ENCODE measurements around the gene CPS1. TPM values are rescaled to one million over a fixed set of nuclear protein-coding genes. Genes with fewer than 3 reads are reported as not detected.

Gene CPS1
- total RNA-seq, 1 donor from 2014 or later, result 4.4 TPM

- no peak for TF ChIP-seq CTCF (IDR thresholded peaks at IDR 0.05; ENCODE audit: unreplicated experiment)
- H3K27ac Mint-ChIP-seq, result no peak overlapping the region
- no peaks in the 10 kb centered on the region for H3K9me3 Mint-ChIP-seq
- no peak overlapping the region for H3K4me3 Mint-ChIP-seq
- no peak for DNase-seq (ENCODE audit: low spot score in 2 of 2, unreplicated experiment in 2 of 2)
- peaks cover 19% of the 10 kb centered on the region for H3K4me1 Mint-ChIP-seq
- H3K36me3 Mint-ChIP-seq, result no peaks in the 10 kb centered on the region
- peaks cover 3% of the 10 kb centered on the region for H3K27me3 Mint-ChIP-seq (ENCODE audit: low read depth)
These were observed 844 bp upstream of the CPS1 start for GRCh38 chr2:210555555-210555954.

GRCh38 chr2:210557721-210558120 lies 1.3 kb downstream of the CPS1 start:
- no peak for TF ChIP-seq CTCF (IDR thresholded peaks at IDR 0.05; ENCODE audit: unreplicated experiment)
- Mint-ChIP-seq H3K9me3 (no peaks in the 10 kb centered on the region), H3K36me3 (no peaks in the 10 kb centered on the region), H3K27ac (no peak overlapping the region), H3K4me3 (no peak overlapping the region), H3K27me3 (ENCODE audit: low read depth) (peaks cover 3% of the 10 kb centered on the region), H3K4me1 (peaks cover 15% of the 10 kb centered on the region)
- DNase-seq (ENCODE audit: low spot score in 2 of 2, unreplicated experiment in 2 of 2), result no peak

- Mint-ChIP-seq H3K27ac (no peak overlapping the region), H3K27me3 (ENCODE audit: low read depth) (peaks cover 3% of the 10 kb centered on the region), H3K4me3 (no peak overlapping the region), H3K36me3 (no peaks in the 10 kb centered on the region), H3K9me3 (no peaks in the 10 kb centered on the region), H3K4me1 (peaks cover 17% of the 10 kb centered on the region)
- TF ChIP-seq CTCF (IDR thresholded peaks at IDR 0.05; ENCODE audit: unreplicated experiment), result no peak
- DNase-seq (ENCODE audit: low spot score in 2 of 2, unreplicated experiment in 2 of 2), result no peak
These were observed 2.3 kb downstream of the CPS1 start for GRCh38 chr2:210558708-210559107.

- Mint-ChIP-seq H3K36me3 (no peaks in the 10 kb centered on the region), H3K27ac (no peak overlapping the region)
These were observed 2.8 kb downstream of the CPS1 start for GRCh38 chr2:210559182-210559581.

GRCh38 chr2:210561475-210561874 lies 5.1 kb downstream of the CPS1 start:
- H3K4me3 Mint-ChIP-seq, result no peak overlapping the region
- TF ChIP-seq CTCF (IDR thresholded peaks at IDR 0.05; ENCODE audit: unreplicated experiment), result no peak
- peaks cover 16% of the 10 kb centered on the region for H3K4me1 Mint-ChIP-seq
- no peak for DNase-seq (ENCODE audit: low spot score in 2 of 2, unreplicated experiment in 2 of 2)
- H3K27ac Mint-ChIP-seq, result no peak overlapping the region
- H3K9me3 Mint-ChIP-seq, result no peaks in the 10 kb centered on the region
- H3K36me3 Mint-ChIP-seq, result no peaks in the 10 kb centered on the region
- no peaks in the 10 kb centered on the region for H3K27me3 Mint-ChIP-seq (ENCODE audit: low read depth)

More at GRCh38 chr2:210559182-210559581, 2.8 kb downstream of the CPS1 start:
- no peak for DNase-seq (ENCODE audit: low spot score in 2 of 2, unreplicated experiment in 2 of 2)
- no peak for TF ChIP-seq CTCF (IDR thresholded peaks at IDR 0.05; ENCODE audit: unreplicated experiment)
- peaks cover 3% of the 10 kb centered on the region for H3K27me3 Mint-ChIP-seq (ENCODE audit: low read depth)
- H3K9me3 Mint-ChIP-seq, result no peaks in the 10 kb centered on the region
- no peak overlapping the region for H3K4me3 Mint-ChIP-seq
- H3K4me1 Mint-ChIP-seq, result peaks cover 16% of the 10 kb centered on the region

- H3K9me3 Mint-ChIP-seq, result no peaks in the 10 kb centered on the region
These were observed 5.7 kb downstream of the CPS1 start for GRCh38 chr2:210562091-210562490.

More at GRCh38 chr2:210562091-210562490, 5.7 kb downstream of the CPS1 start:
- no peaks in the 10 kb centered on the region for H3K27me3 Mint-ChIP-seq (ENCODE audit: low read depth)
- H3K36me3 Mint-ChIP-seq, result no peaks in the 10 kb centered on the region
- peaks cover 16% of the 10 kb centered on the region for H3K4me1 Mint-ChIP-seq
- H3K4me3 Mint-ChIP-seq, result no peak overlapping the region
- no peak for TF ChIP-seq CTCF (IDR thresholded peaks at IDR 0.05; ENCODE audit: unreplicated experiment)
- no peak overlapping the region for H3K27ac Mint-ChIP-seq
- no peak for DNase-seq (ENCODE audit: low spot score in 2 of 2, unreplicated experiment in 2 of 2)

All from mesothelial cell of epicardium (in vitro differentiated cells).